PFSK-1 (cell line): ENCODE results near the gene CEP63.

ENCODE experiments used
- FOXP2 ChIP-seq: optimal IDR thresholded peaks from 2 replicates; pipeline ENCODE3; 2011; ENCODE audit warnings: borderline replicate concordance, control low read depth, inconsistent platforms; ENCODE audit not compliant: insufficient read depth; ENCODE audit errors: extremely low read length, extremely low read depth
- POLR2AphosphoS5 ChIP-seq: IDR thresholded peaks from 2 replicates; pipeline ENCODE4 v1.6.1; 2012; ENCODE audit warnings: low read depth, mild to moderate bottlenecking, control low read depth, low read length, moderate library complexity
- REST ChIP-seq, 2 experiments: IDR thresholded peaks; 2 replicates each; pipeline versions ENCODE4 v1.6.1 to v1.8.0; 2011 to 2012; ENCODE audit warnings: low read depth in 2 of 2, low read length in 2 of 2, control low read depth in 1 of 2, inconsistent platforms in 1 of 2, mild to moderate bottlenecking in 1 of 2, moderate library complexity in 1 of 2; ENCODE audit not compliant: insufficient read depth in 1 of 2
- SIN3A ChIP-seq: IDR thresholded peaks from 2 replicates; pipeline ENCODE4 v1.6.1; 2012; ENCODE audit warnings: mild to moderate bottlenecking, low read length, moderate library complexity, borderline replicate concordance; ENCODE audit not compliant: insufficient read depth
- TAF1 ChIP-seq: IDR thresholded peaks from 2 replicates; pipeline ENCODE4 v1.6.1; 2012; ENCODE audit warnings: low read length, control low read depth, borderline replicate concordance; ENCODE audit not compliant: insufficient read depth

- no peak for TF ChIP-seq SIN3A
- no peak for TF ChIP-seq REST (IDR thresholded peaks at IDR 0.05; ENCODE audit: insufficient read depth in 1 of 2, low read depth in 2 of 2, low read length in 2 of 2)
- no peak for TF ChIP-seq TAF1
- no peak for TF ChIP-seq POLR2AphosphoS5
- TF ChIP-seq FOXP2, result no peak
Observed at GRCh38 chr3:134613006-134613520, 127.2 kb downstream of the CEP63 start.
